Amniotic epithelial cell (primary cell): ENCODE data around the gene SNX24.

ENCODE experiments used
- DNase-seq: peaks from one replicate; pipeline ENCODE4 v3.0.0-alpha.2; 2010; ENCODE audit warnings: low read depth

The SNX24 gene

DNA sequence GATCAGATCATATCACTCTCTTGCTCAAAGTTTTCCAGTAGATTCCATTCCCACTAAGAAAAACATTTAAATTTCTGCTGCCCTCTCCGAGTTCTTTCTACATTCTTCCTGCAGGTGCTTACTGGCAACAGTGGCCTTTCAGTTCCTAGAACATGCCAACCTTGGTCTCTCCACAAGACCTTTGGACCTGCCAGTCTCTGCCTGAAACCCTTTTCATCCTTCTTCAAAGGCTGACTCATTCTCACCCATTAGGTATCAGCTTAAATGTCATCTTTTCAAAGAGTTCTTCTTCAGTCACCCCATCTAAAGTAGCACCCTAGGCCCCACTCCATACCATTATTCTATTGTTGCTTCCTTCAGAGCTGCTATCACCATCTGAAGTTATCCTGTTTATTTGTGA lies 169.3 kb downstream of the SNX24 start:
- DNase-seq = no peak

- no peak for DNase-seq
These were observed 182.8 kb downstream of the SNX24 start for GRCh38 chr5:123028222-123028621.

- DNase-seq = no peak
These were observed 187.8 kb downstream of the SNX24 start for GRCh38 chr5:123033157-123033671.

DNA sequence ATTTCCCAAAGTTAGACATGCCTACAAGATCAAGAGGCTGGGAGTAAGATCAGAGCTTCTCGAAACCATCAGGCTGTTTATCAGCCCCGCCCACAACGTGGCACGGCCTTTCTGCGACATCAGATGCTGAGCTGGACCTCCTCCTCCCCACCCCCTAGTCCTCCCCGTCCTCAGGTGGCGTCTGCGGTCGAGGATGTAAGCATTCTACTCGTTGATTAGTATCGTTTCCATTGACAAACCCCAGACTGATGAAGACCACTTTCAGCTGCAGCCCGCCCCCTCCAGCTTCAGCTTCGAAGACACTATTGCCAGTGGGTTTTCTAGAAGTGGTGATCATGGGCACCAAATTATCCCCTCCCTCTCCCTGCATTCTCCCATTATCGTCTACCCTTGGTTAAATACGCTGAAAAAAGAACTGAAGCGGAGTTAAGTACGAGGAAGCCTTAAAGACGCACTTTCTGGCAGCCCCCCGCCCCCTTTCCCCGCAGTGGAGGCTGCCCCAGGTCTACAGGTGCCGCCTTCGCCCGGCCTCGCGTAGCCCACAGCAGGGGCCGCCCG lies 190.0 kb downstream of the SNX24 start:
- DNase-seq = peak; percentile 22

DNA sequence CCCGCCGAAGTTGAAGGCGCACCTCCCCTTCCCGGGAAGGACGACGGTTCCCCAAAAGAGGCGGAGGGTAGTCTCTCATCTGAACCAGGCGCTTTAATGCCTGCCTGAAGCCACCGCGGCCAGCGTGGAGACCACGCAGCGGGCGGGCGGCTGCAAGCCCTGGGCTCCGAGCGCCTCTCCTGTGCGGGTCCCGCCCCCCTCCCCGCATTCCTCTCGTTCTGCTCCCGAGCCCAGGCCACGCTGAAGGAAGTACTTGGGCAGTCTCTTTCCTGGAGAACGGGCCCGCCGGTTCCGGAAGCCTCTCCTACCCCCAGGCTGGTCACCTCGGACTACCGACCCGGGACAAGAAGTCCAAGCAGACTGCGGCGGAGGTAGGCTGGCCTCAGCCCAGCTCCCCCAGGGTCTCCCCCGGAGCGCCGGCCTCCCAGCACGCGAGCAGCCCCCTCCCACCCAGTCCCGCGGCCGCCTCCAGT lies 190.5 kb downstream of the SNX24 start:
- peak; percentile 40 for DNase-seq

GRCh38 chr5:123036391-123037103 lies 191.1 kb downstream of the SNX24 start, which contains the start of gene PPIC:
Gene PPIC, minus strand, starts transcription at chr5:123036725. Its CDS starts 100 bp downstream, at chr5:123036625.
- peak; percentile 68 for DNase-seq

- DNase-seq = peak; percentile 58
These were observed 191.6 kb downstream of the SNX24 start for GRCh38 chr5:123037104-123037418.

GRCh38 chr5:123039673-123040072 lies 194.3 kb downstream of the SNX24 start:
- no peak for DNase-seq

- DNase-seq = peak; percentile 54
These were observed 199.7 kb downstream of the SNX24 start for GRCh38 chr5:123044926-123045617.

GRCh38 chr5:123046222-123046621 lies 200.8 kb downstream of the SNX24 start:
- DNase-seq = peak; percentile 15

DNA sequence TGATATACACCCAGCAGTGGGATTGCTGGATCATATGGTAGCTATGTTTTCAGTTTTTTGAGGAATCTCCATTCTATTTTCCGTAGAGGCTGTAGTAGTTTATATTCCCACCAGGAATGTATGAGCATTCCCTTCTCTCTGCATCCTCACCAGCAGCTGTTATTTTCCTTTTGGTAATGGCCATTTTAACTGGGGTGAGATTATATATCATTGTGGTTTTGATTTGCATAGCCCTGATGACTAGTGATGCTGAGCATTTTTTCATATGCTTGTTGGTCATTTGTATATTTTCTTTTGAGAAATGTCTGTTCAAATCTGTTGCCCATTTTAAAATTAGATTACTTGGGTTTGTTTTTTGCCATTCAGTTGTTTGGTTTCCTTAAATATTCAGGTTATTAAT lies 202.3 kb downstream of the SNX24 start:
- no peak for DNase-seq

DNA sequence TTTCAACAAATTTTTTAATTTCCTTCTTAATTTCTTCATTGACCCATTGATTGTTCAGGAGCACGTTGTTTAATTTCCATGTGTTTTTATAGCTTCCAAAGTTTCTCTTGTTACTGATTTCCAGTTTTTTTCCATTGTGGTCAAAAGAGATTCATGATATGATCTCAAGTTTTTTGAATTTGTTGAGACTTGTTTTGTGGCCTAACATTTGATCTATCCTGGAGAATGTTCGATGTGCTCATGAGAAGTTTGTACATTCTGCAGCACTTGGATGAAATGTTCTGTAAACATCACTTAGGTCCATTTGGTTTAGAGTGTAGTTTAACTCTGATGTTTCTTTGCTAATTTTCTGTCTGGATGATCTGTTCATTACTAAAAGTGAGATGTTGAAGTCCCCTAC lies 205.8 kb downstream of the SNX24 start:
- no peak for DNase-seq
